HG03521 (cell line): Measurements from ENCODE around the gene TTC23.
"Not testable (repeated sequence)": the region's sequence is repeated elsewhere in the genome, so short reads cannot be mapped to it uniquely, and the experiment has no call there.

Experiments
- ATAC-seq: cut with Tn5 transposase; IDR thresholded peaks from one replicate; pipeline ENCODE4 v1.9.1; 2021; ENCODE audit warnings: mild to moderate bottlenecking, moderate library complexity; ENCODE audit not compliant: unreplicated experiment

Gene TTC23

DNA sequence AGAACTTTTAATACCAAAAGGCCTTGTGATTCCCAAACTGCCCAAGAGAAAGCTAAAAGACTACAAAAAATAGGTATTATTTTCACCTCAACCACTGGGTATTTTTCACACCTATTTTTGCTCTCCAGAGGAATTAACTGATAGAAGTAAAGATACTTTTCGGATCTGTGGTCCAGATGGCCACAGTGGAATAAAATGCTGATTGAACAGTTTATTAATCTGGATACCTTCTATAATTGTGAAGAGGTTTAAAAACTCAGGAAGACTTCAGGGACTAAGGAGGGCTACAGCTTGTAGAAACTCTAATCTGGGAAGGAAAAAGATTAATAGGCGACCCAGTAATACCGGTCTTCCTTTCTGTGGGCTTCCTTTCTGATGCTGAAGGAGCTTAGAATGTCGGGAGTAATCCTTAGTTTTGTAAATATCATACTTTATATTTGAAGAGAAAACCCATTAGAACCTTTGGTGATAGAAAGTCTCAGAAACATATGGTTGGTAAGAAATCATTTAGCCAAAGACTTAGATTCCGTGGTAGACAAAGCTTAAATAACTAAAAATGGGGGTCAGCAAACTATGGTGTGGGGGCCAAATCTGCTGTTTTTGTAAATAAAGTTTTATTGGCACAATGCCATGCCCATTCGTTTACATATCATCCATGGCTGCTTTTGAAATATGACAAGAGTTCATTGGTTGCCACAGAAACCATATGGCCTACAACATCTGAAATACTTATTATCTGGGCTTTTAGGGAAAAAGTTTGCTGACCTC, 47.8 kb downstream of the TTC23 start:
- ATAC-seq = no peak

DNA sequence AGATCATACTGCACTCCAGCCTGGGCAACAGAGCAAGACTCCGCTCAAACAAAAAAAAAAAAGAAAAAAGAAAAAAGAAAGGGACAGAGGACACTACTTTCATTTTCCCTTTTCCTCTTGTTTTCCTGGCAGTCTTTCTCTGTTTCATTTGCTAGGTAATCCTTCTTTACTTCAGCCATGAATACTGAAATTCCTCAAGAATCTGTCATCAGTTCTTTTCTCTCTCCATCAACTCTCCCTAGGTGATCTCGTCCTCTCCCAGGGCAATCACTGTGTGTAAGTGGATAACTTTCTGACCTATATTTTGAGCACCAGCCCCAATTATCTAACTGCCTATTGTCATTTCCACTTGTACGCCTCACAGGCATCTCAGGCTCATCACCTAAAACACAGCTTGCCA, 51.5 kb downstream of the TTC23 start:
- no peak for ATAC-seq

DNA sequence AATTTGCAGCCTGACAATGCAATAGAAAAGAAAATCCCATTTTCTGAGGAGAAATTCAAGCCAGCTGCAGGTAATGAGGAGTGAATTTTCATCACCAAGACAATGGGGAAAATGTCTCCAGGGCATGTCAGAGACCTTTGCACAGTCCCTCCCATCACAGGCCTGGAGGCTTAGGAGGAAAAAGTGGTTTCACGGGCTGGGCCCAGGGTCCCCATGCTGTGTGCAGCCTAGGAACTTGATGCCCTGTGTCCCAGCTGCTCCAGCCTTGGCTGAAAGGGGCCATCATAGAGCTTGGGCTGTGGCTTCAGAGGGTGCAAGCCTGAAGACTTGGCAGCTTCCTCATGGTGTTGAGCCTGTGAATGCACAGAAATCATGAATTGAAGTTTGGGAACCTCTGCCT, 57.2 kb downstream of the TTC23 start:
- ATAC-seq = not testable (repeated sequence)

DNA sequence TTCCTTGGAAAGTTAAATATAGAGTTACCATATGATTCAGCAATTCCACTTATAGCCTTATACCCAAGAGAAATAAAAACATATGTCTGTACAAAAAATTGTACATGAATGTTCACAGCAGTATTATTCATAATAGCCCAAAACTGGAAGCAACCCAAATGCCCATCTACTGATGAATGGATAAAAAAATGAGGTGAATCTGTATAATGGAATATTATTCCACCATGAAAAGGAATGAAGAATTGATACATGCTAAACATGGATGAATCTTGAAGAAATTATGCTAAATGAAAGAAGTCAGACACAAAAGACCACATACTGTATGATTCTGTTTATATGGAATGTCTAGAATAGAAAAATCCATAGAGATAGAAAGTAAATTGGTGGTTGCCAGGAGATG, 61.4 kb downstream of the TTC23 start:
- no peak for ATAC-seq

DNA sequence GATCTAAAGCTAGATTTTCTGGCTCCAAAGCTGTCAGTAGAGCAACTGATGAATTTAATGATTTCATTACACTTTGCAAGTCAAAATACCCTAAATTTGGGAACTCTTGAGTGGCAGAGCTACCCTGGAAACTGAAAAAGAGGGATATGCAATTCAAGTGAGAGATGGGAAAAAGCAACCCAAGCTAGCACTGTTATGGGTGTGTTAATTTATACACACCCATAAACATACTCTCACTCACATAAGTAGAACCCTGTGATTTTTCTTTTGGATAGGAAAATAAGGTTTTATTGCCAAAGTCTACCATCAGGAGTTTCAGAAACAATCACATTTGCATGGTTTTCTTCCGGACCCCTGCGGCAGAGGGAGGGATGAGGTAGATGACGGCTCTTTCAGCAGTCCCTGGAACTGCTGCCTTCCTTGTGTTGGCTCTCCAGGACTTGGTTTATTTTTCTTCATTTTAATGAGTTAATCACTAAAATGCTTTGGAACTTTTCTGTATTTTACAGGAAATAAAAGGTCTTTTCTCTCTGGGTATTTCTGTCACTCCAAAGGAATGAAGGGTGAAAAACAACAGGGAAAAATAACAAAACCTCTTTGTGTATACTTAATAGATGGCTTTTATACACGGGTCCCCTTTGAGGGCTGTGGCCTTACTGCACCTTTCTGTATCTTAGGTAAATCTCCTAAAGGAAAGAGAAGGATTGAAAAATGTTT, 63.8 kb downstream of the TTC23 start:
- ATAC-seq = no peak

DNA sequence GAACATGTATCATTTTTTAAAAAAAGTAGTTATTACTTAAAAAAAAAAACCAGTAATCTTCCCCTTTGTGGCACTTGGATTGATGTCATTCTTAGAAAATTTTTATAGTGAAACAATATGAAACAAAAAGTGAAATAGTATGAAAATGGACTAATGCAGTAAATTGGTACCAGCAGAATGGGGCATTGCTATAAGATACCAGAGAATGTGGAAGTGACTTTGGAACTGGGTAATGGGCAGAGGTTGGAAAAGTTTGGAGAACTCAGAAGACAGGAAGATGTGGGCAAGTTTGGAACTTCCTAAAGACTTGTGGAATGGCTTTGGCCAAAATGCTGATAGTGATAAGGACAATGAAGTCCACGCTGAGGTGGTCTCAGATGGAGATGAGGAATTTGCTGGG, 66.6 kb downstream of the TTC23 start:
- no peak for ATAC-seq

DNA sequence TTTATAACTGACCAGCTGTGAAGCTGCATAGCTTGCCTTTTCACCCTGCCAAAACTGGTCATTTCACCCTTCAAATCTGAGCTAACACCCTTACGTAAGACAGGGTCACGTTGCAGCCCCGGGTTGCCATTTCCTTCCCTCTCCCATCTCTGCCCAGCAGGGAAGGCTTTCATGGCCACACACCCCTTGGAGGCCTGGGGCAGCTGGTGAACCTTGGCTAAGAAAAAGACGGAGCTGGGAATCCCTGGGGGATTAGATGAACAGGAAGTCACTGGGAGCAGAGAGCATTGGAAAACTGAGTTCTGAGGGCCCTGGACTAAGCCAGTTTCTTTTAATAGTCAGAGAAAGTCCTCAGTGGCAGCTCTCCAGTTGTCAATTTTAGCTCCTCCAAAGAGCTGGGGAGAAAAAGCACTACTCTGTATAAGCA, 67.8 kb downstream of the TTC23 start:
- no peak for ATAC-seq

DNA sequence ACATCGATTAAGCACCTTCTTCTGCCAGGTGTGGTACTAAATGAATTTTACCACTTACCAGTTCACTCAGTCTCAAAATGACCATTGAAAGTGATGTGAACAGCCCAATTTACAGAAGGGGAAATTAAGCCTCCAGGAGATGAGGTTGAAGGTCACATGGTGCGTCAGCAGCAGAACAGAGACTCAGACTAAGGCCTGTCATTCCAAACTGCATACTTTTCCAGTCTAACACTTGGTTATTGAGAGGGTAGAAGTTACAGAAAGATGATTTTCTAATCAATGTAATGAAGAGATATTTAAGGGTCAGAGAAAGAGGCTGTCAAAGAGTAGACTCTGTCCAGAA, 68.4 kb downstream of the TTC23 start:
- ATAC-seq = no peak

DNA sequence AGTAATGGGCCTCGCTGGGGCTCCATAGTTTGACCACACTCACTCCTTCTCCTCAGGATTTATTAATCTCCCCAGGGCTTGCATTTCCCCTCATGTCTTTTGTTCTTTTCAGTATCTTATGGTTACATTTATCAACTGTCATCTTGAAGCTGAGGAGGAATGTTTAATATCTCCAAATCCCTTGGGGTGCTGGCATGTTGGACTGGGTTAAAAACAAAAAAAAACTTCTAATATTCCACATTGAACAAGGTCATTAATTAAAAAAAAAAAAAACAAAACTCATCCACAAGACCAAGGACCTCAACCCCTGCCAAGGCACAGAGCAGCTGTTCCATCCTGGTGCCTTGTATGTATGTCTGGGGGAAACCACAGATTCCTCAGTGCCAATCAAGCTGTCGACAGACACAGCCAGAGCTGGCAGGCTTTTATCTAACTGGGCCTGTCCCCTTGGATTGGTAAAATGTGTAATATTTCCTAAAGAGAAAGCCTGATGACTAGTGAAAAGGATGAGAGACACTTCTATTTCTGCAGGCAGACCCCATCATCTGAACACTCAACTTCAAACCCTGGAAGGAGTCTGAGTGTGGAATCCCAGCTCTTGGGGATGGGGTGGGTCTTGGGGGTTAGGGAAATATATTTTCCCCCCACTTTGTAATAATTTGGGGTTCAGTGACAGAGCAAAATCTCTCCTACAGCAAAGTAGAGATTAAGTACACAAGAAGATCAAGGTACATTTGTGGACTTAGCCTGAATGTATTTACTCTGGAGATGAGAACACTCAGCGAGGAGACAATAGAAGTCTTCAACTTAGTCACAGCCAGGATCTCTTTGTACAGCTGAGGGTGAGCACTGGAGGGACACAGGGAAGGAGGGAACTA, 69.1 kb downstream of the TTC23 start:
- ATAC-seq = no peak

DNA sequence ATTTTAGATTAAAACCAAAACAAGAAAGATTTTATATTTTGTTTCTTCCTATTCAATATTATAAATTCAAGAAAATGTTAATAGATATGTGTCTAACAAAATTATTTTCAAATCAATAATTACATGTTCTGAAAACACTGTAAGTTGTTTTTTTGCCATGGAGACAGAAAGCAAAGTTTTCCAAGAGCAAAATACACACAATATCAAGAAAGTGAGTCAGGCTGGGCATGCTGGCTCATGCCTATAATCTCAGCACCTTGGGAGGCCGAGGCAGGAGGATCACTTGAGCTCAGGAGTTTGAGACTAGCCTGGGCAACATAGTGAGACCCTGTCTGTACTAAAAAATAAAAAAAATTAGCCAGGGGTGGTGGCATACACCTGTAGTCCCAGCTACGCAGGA, 71.7 kb downstream of the TTC23 start:
- ATAC-seq = no peak

DNA sequence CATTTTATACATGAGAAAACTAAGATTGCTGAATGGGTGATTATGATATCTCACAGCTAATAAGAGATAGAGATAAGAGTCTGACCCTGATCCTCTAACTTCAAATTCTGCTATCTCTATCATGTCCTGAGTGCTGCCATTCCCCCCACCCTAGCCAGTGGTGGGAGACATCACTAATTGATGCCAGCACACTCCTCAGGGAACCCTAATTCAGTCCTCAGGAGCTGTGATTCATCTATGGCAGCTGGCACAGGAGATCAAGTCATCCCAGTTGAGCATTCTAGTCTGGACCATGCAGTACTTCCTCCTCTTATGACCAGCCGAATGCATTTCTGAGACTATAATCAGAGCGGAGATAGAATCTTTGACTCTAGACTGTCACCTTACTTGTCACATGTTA, 72.6 kb downstream of the TTC23 start:
- ATAC-seq = no peak

DNA sequence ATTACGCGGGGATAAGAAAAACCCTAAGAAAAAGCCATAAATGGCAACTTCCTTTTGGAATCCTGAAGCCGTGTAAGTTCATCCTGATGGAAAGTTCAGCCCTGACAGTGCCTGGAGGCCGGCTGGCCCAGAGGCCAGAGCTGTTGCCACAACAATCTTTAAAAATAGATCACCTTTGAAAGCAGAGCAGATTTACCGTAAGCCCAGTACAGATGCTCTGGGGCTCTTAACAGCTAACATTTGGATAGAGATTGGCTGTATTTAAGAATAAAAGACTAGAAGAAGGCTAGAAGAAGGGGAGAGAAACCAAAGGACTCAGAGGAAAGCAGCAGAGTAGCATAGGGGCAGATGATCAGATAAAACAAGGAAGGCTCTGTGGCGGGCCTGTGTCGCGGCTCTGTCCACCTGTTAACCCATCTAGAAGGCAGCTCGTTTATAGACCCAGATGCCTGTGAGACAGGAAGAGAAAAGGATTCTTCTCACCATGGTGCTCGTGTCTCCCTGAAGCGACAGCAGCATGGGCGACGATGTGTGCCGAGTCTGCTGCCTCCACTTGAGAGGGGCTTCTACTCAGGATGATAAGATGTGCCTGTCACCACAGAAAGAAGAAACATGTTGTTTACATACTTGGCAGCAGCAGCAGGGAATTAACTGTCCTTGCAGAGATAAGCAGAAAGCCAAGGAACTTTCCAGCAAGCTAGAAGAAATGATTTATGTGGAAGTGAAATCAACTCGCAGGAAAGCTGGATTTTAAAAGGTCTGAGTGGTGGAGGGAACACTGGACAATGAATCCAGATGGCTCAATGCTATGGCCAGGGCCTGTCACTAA, 74.6 kb downstream of the TTC23 start:
- ATAC-seq = no peak

DNA sequence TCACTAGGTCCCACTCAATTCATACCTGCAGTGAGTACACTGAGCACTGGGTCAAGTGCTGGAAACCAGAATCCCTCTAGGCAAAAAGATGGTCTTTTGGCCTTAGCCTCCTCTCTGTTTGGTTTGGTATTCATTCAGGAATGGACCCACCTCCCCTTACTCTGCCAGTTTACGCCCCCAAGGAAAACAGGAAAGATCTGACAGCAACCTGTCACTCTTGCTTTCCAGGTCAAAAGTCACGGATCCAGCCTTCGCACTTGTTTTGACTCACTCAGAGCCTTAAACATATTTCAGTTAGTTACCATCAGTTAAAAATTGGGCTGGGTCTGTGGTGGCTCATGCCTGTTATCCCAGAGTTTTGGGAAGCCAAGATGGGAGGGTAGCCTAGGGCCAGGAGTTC, 76.4 kb downstream of the TTC23 start:
- no peak for ATAC-seq

DNA sequence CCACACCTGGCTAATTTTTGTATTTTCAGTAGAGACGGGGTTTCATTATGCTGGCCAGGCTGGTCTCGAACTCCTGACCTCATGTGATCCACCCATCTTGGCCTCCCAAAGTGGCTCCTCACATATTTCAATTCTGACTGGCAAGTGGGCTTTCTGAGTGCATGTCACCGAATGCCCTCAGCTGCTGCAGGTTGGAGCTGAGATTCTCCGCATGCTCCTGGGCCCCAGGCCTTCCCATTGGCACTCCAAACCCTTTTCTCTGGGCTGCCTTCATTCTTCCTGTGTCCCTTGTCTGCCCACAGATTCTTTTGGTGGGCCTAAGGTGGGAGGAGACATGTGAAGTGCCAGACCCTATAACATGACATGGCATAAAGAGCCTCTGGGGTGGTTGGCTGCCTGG, 77.2 kb downstream of the TTC23 start:
- no peak for ATAC-seq

DNA sequence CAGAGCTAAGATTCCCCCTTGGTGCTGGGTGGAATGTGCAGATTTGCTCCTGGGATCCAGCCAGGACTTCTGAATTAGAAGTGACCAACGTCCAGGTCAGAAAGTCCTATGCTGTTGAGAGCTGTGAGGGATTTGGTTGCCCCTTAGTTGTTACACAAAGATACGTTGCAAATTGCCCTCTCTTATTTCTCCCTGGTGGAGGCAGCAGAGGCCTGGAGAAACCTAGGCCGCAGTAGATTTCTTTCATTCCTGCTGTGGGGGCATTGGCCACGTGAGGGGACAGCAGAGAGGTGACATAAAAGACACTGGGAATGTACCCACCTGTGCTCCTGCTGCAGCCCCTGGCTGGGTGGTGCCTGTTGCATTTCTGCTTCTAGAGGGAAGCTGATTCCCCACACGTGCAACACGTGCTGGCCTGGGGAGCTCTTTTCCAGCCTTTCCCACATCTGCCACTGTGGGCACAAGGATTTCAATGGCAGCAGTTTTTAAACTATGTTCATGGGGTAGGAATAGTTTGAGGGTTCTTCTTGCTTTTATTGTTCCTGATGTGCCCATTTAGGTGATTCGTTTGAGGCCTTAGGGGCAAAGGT, 78.8 kb downstream of the TTC23 start:
- ATAC-seq = no peak

DNA sequence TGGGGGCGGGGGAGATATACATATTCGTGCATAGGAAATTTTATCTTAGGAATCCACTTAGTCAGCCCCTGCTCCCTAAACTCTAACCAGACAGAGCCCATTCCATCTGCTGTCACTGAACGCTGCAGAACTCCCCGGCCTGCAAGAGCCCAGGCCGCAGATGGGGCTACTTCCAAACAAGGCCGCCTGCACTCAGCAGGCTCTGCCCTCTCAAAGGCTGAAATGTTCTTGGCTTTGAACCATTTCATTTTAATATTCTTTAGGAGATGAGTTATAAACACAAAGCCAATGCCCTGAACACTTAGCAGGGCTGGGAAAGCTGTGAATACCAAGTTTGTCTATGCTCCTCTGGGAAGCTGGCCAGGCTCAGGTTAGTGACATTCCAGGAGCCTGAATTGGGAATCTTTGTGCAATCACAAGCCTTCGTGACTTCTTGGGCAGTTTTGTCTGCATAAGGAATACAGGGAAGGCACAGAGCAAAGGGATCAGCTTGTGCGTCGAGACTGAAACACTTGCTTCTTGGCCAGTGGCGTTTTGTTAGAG, 79.5 kb downstream of the TTC23 start:
- no peak for ATAC-seq

DNA sequence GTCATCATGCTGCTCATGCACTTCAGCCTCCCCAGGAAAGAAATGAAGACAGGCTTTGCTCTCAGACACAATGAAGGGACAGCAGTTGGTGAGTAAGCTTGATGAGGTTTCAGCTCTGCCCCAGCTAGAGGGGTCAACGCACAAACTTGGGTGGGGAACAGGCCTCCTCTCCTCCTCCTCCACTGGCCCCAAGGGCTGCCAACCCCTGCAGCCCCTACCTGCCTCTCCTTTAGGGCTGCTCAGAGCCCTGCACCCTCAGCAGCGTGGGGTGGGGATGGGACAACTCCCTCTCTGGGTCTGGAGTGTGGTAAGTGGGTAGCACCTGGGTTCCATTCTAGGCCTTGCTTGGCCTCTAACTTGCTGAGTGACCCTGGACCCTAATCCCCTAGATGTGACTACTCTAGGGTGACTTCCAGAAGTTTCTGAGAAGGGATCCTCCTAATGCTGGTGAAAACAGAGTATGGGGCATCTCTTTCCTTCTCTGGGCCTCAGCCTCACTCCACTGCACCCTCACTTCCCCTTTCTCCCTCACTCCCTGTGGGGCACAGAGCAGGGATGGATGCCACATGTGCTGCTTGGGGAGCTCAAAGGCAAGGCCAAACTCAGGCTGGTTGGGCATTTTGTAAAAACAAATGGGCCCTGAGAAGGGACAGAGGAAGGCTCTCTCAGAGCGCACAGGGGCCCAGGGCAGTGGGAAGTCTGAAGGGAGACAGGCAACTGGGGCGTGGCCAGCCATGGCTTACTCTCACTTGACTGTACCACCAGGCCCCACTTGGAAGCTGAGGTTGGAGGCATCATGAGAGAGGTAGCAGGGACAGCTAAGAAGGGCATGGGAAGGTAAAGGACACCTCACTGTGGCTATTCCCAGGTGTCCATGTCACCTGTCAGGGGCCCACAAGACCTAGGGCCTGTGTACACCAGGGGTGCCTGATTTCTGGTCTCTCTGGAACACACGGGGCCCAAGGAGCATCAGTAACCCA, 80.5 kb downstream of the TTC23 start:
- ATAC-seq = no peak

DNA sequence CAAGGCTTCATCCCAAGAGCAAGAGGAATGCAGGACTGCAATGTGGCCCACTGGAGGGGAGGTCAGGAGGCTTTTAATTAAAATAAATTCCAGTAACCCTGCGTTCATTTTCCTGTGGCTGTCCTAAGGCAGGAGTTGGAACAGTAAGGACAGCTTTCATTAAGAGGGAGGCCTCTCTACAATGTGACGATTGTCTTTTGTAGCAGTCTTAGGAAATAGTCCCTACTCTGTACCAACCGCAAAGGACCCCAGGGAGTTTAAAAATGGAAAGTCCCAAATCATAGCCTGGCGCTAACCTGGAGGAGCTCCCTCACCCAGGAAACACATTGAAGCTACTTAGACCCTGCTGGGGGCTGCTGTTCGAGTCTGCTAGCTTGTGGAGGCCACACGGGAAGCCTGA, 81.7 kb downstream of the TTC23 start:
- ATAC-seq = no peak

DNA sequence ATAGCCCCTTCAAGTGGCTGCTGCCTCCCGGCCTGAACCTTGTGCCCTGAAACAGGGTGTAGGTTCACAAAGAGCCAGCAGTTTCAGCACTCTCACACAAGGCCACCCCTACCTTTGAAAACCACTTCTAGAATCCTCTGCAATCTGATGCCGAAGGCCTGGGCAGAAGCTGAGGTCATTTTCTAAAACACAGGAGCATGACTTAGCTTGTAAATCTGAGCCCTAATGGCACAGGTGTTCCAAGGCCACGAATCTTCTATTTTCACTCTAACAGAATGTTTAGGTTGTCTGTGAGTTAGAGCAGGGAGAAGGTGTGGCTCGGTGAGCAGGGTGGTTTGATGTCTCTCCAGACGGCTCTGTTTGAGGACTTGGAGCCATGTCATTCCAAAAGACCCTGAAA, 82.2 kb downstream of the TTC23 start:
- no peak for ATAC-seq
